Activated CD8-positive, alpha-beta T cell treated with anti-CD3 and anti-CD28 coated beads for 36 hours (primary cell): ENCODE data around the gene OBP2B. TPM values are rescaled to one million over a fixed set of nuclear protein-coding genes. Genes with fewer than 3 reads are reported as not detected.

Source experiments
- ATAC-seq: fragments of 200-7000 bp; cut with Tn5 transposase; one replicate; pipeline ENCODE4 v1.10.0; 2021; ENCODE audit warnings: mild to moderate bottlenecking, moderate library complexity
- CTCF ChIA-PET: fragments of 350-600 bp; sonication (Branson Sonifier 250); formaldehyde crosslinking; loops from one replicate; lab custom pipeline; 2021; ENCODE audit warnings: antibody characterized with exemption; lab: Charles Lee
- POLR2A ChIA-PET: fragments of 350-600 bp; sonication (Branson Sonifier 250); formaldehyde crosslinking; loops from one replicate; lab custom pipeline; 2021; ENCODE audit warnings: antibody characterized with exemption; lab: Charles Lee
- DNase-seq: peaks from one replicate; pipeline ENCODE4 v3.0.0-alpha.2; 2020
- H3K27ac Mint-ChIP-seq: one replicate; pipeline ENCODE4 v1.8.0; 2021; ENCODE audit warnings: mild to moderate bottlenecking, mixed read lengths
- H3K27me3 Mint-ChIP-seq: one replicate; pipeline ENCODE4 v1.8.0; 2021; ENCODE audit warnings: mixed read lengths
- H3K36me3 Mint-ChIP-seq: one replicate; pipeline ENCODE4 v1.8.0; 2021; ENCODE audit warnings: low read depth, mixed read lengths
- H3K4me1 Mint-ChIP-seq: one replicate; pipeline ENCODE4 v1.8.0; 2021; ENCODE audit warnings: low read depth, mixed read lengths
- H3K4me3 Mint-ChIP-seq: one replicate; pipeline ENCODE4 v1.8.0; 2021; ENCODE audit warnings: mild to moderate bottlenecking, moderate library complexity, mixed read lengths
- H3K9me3 Mint-ChIP-seq: one replicate; pipeline ENCODE4 v1.8.0; 2021; ENCODE audit warnings: mixed read lengths
- CTCF ChIP-seq: fragments of 200-600 bp; IDR thresholded peaks from one replicate; pipeline ENCODE4 v1.8.0; 2022; ENCODE audit warnings: antibody characterized with exemption, mild to moderate bottlenecking
- intact Hi-C: fragments of 100-400 bp; cut with micrococcal nuclease; formaldehyde crosslinking; loops from one replicate; pipeline ENCODE4 v1.10.0; 2022
- total RNA-seq, 2 experiments: library from RNA; stranded (reverse); gene quantifications; one replicate each; pipeline ENCODE4 v1.2.3, GENCODE V29; 2021

OBP2B gene
- total RNA-seq, 2 experiments from 2014 or later = not detected

- no peak for ATAC-seq
- H3K36me3 Mint-ChIP-seq = no peaks in the 10 kb centered on the region
- H3K4me1 Mint-ChIP-seq = no peaks in the 10 kb centered on the region
- CTCF ChIA-PET = interaction anchor here (0.6 to 1.8 kb wide), 10 partner anchors 9 to 161 kb away, joined by 3 to 11 read pairs (median 4); partner anchors contain the start of gene GTF3C5
- POLR2A ChIA-PET = interaction anchor here (1.0 kb wide), 1 partner anchor 8 kb away, joined by 5 read pairs; no protein-coding TSS in a partner anchor
- intact Hi-C loops = no loop called here
- H3K9me3 Mint-ChIP-seq = no peaks in the 10 kb centered on the region
- DNase-seq = no peak
- no peak for TF ChIP-seq CTCF
- no peak overlapping the region for H3K4me3 Mint-ChIP-seq
- H3K27ac Mint-ChIP-seq = no peak overlapping the region
- peaks cover 3% of the 10 kb centered on the region for H3K27me3 Mint-ChIP-seq
These were observed 50.4 kb downstream of the OBP2B start for GRCh38 chr9:133158695-133159094.

Other genes starting within 250 kb of the OBP2B start
- gene GFI1B, start 230.6 kb downstream of the OBP2B start, total RNA-seq = not detected
- 10 to 100 TPM; 87.6 to 95.3 TPM for gene GTF3C5, start 178.3 kb downstream of the OBP2B start, total RNA-seq
- 1 to 10 TPM; 2.9 to 3.0 TPM for gene CEL, start 147.3 kb downstream of the OBP2B start, total RNA-seq
- gene RALGDS, start 88.0 kb downstream of the OBP2B start, total RNA-seq = 10 to 100 TPM; 80.5 to 88.2 TPM
- 1 to 10 TPM; 3.6 to 4.1 TPM for gene GBGT1, start 45.3 kb downstream of the OBP2B start, total RNA-seq
- gene ABO, start 66.0 kb upstream of the OBP2B start, total RNA-seq = not detected
- gene SURF6, start 126.9 kb upstream of the OBP2B start, total RNA-seq = 10 to 100 TPM; 24.9 to 28.3 TPM
- gene MED22, start 138.9 kb upstream of the OBP2B start, total RNA-seq = 10 to 100 TPM; 23.4 to 29.0 TPM
- 1,000 to 10,000 TPM; 3,479 to 3,507 TPM for gene RPL7A, start 139.0 kb upstream of the OBP2B start, total RNA-seq
- 10 to 100 TPM; 22.1 to 25.3 TPM for gene SURF1, start 147.2 kb upstream of the OBP2B start, total RNA-seq
- gene SURF2, start 147.3 kb upstream of the OBP2B start, total RNA-seq = 10 to 100 TPM; 14.6 to 21.5 TPM
- 100 to 1,000 TPM; 219 to 239 TPM for gene SURF4, start 166.8 kb upstream of the OBP2B start, total RNA-seq
- under 1 TPM; 0.45 to 0.52 TPM for gene STKLD1, start 167.1 kb upstream of the OBP2B start, total RNA-seq
- gene REXO4, start 208.8 kb upstream of the OBP2B start, total RNA-seq = 10 to 100 TPM; 35.3 to 36.7 TPM
- 1 to 10 TPM; 2.5 to 2.9 TPM for gene ADAMTS13, start 213.1 kb upstream of the OBP2B start, total RNA-seq